PC-9 (cell line): ENCODE measurements around the gene KLHL17.

ENCODE experiments used
- CTCF ChIP-seq: fragments of 200-600 bp; sonication (generic); conservative IDR thresholded peaks from 2 replicates; pipeline ENCODE4 v1.6.1; 2017; ENCODE audit warnings: mixed run types, antibody characterized with exemption, mild to moderate bottlenecking, moderate library complexity
- EZH2 ChIP-seq: fragments of 200-600 bp; sonication (generic); IDR thresholded peaks from 2 replicates; pipeline ENCODE4 v1.8.0; 2017; ENCODE audit warnings: antibody characterized with exemption, low read depth

- TF ChIP-seq CTCF: no peak
- no peak for TF ChIP-seq EZH2
Observed at GRCh38 chr1:952201-952600, 8.2 kb upstream of the KLHL17 start.
